HepG2 (cell line): ENCODE measurements around the gene DNAI2. TPM values are rescaled to one million over a fixed set of nuclear protein-coding genes. Genes with fewer than 3 reads are reported as not detected.

Source experiments
- ATAC-seq: fragments of 200-7000 bp; cut with Tn5 transposase; 3 replicates; pipeline ENCODE4 v1.9.1; 2020; ENCODE audit warnings: mild to moderate bottlenecking, moderate library complexity
- BruUV-seq: library from RNA; stranded (reverse); fragments of 400-500 nt; replicated peaks from 2 replicates; lab custom pipeline; 2021; lab: Mats Ljungman, UMichigan
- CTCF ChIA-PET: fragments of 300-600 bp; formaldehyde crosslinking; extraction: SDS; loops from one replicate; lab custom pipeline; 2021; ENCODE audit warnings: low total read pairs, inconsistent platforms, low intra/inter-chr PET ratio; lab: Yijun Ruan, JAX
- POLR2A ChIA-PET: fragments of 350-600 bp; sonication (Branson Sonifier 250); formaldehyde crosslinking; loops from one replicate; lab custom pipeline; 2020; ENCODE audit warnings: antibody characterized with exemption, inconsistent platforms; lab: Yijun Ruan, JAX
- DNase-seq: peaks from one replicate; pipeline ENCODE4 v3.0.0-alpha.2; 2015; ENCODE audit warnings: low spot score
- FAIRE-seq: peaks from 3 replicates; lab custom pipeline; 2011; peaks lifted over from hg19 to GRCh38; lab: Jason Lieb, UNC
- H2AFZ ChIP-seq: one replicate; pipeline ENCODE4 v1.6.1; 2011; ENCODE audit warnings: low read length, inconsistent platforms
- H3K27ac ChIP-seq: fragments of 300-600 bp; 3 replicates; pipeline ENCODE4 v1.8.0; 2011; ENCODE audit warnings: mixed run types, mild to moderate bottlenecking, mixed read lengths, low read length, inconsistent platforms; ENCODE audit not compliant: insufficient read depth; ENCODE audit errors: extremely low read length
- H3K27me3 ChIP-seq, 2 experiments: fragments of 200-600 bp in 1 of 2; 2 replicates in 1 of 2; 3 replicates in 1 of 2; pipeline versions ENCODE4 v1.6.0 to v1.8.0; 2011; ENCODE audit warnings: low read length in 2 of 2, mild to moderate bottlenecking in 2 of 2, moderate library complexity in 2 of 2, inconsistent platforms in 1 of 2; ENCODE audit not compliant: insufficient read depth in 2 of 2, control insufficient read depth in 1 of 2
- H3K36me3 ChIP-seq, 2 experiments: fragments of 200-600 bp in 1 of 2; replicated peaks in 1 of 2; 2 replicates in 1 of 2; 3 replicates in 1 of 2; pipeline versions ENCODE4 v1.5.1 to v1.8.0; 2011; ENCODE audit warnings: low read length in 2 of 2, inconsistent platforms in 1 of 2; ENCODE audit not compliant: insufficient read depth in 2 of 2, control insufficient read depth in 1 of 2
- H3K4me1 ChIP-seq: 2 replicates; pipeline ENCODE4 v1.5.1; 2012; ENCODE audit warnings: low read length, inconsistent platforms; ENCODE audit not compliant: insufficient read depth
- H3K4me2 ChIP-seq: 2 replicates; pipeline ENCODE4 v1.6.0; 2011; ENCODE audit warnings: low read depth, low read length, inconsistent platforms
- H3K4me3 ChIP-seq, 3 experiments: fragments of 200-600 bp in 1 of 3; sonication (generic), shearing (Covaris generic) in 1 of 3; replicated peaks in 1 of 3; 2 replicates each; pipeline ENCODE4 v1.5.1; 2011 to 2016; ENCODE audit warnings: low read length in 3 of 3, inconsistent platforms in 2 of 3, low read depth in 2 of 3, mild to moderate bottlenecking in 2 of 3, control low read depth in 1 of 3, mixed read lengths in 1 of 3; ENCODE audit not compliant: insufficient read depth in 1 of 3
- H3K79me2 ChIP-seq: one replicate; pipeline ENCODE4 v1.6.1; 2011; ENCODE audit warnings: low read length, inconsistent platforms; ENCODE audit not compliant: insufficient read depth
- H3K9ac ChIP-seq: 2 replicates; pipeline ENCODE4 v1.6.0; 2011; ENCODE audit warnings: mild to moderate bottlenecking, low read depth, low read length, inconsistent platforms; ENCODE audit not compliant: insufficient read depth
- H3K9me3 ChIP-seq: 2 replicates; pipeline ENCODE4 v1.5.1; 2012; ENCODE audit warnings: mild to moderate bottlenecking, low read length
- H4K20me1 ChIP-seq: 2 replicates; pipeline ENCODE4 v1.6.0; 2011; ENCODE audit warnings: inconsistent platforms, mild to moderate bottlenecking, low read length, moderate library complexity; ENCODE audit not compliant: insufficient read depth
- ATM ChIP-seq: fragments of 450-650 bp; IDR thresholded peaks from 2 replicates; pipeline ENCODE4 v1.7.1; 2017; ENCODE audit warnings: mild to moderate bottlenecking, borderline replicate concordance
- KDM4B ChIP-seq: sonication (generic); formaldehyde crosslinking; IDR thresholded peaks from 2 replicates; pipeline ENCODE4 v1.4.0; 2020; ENCODE audit warnings: missing genetic modification reagents
- NR2F1 ChIP-seq, 2 experiments: fragments of 450-650 bp in 1 of 2; formaldehyde crosslinking in 1 of 2; IDR thresholded peaks; 2 replicates each; pipeline versions ENCODE4 v1.5.0 to v1.6.1; 2016 to 2020; ENCODE audit warnings: mild to moderate bottlenecking in 1 of 2, missing compliant biosample characterization in 1 of 2, missing genetic modification reagents in 1 of 2, moderate library complexity in 1 of 2
- PHF21A ChIP-seq: sonication (generic); formaldehyde crosslinking; IDR thresholded peaks from 2 replicates; pipeline ENCODE4 v1.5.0; 2020; ENCODE audit warnings: mild to moderate bottlenecking, missing genetic modification reagents
- ZFP1 ChIP-seq: IDR thresholded peaks from 2 replicates; pipeline ENCODE4 v1.6.1; 2016
- ZNF20 ChIP-seq: sonication (generic); formaldehyde crosslinking; IDR thresholded peaks from 2 replicates; pipeline ENCODE4 v1.4.0; 2020; ENCODE audit warnings: mild to moderate bottlenecking, moderate library complexity, missing genetic modification reagents
- ZSCAN25 ChIP-seq: sonication (generic); formaldehyde crosslinking; IDR thresholded peaks from 2 replicates; pipeline ENCODE4 v1.8.0; 2022; ENCODE audit warnings: mild to moderate bottlenecking, missing genetic modification reagents
- WGBS: methylation state at CpG from one replicate; pipeline ENCODE4 v1.1.6; 2017; ENCODE audit warnings: low lambda C conversion rate; 5-methylcytosine and 5-hydroxymethylcytosine counted together
- in situ Hi-C: cut with HindIII; loops from 2 replicates; pipeline ENCODE4 v1.10.0; 2017; ENCODE audit warnings: low pct_unique_long_range_greater_than_20kb; ENCODE audit not compliant: extremely low pct_ligation_motif_present
- intact Hi-C: fragments of 100-400 bp; cut with micrococcal nuclease; formaldehyde crosslinking; loops from one replicate; pipeline ENCODE4 v1.10.0; 2022; ENCODE audit not compliant: unreplicated experiment
- polyA plus RNA-seq, 8 experiments: library from polyadenylated mRNA; depleted of rRNA in 3 of 8; stranded (reverse) in 7 of 8; unstranded in 1 of 8; fragments of >200 nt; fragmentation: Illumina TruSeq in 4 of 8; extraction: Trizol in 4 of 8; gene quantifications; 2 replicates each; pipeline versions ENCODE4 v1.2.1 to v1.2.3, GENCODE V29; 2011 to 2016; ENCODE audit warnings: low read depth in 4 of 8, missing spikeins in 1 of 8, mixed read lengths in 1 of 8; ENCODE audit not compliant: insufficient read depth in 1 of 8
- total RNA-seq, 5 experiments: library from RNA; depleted of rRNA; stranded (reverse); fragments of >200 nt; fragmentation: Illumina TruSeq; extraction: Trizol; gene quantifications; 2 replicates each; pipeline ENCODE4 v1.2.3, GENCODE V29; 2016; ENCODE audit warnings: low read depth in 1 of 5
- TF ChIP-seq, protein P1 (sequence below): sonication (generic); formaldehyde crosslinking; IDR thresholded peaks from 2 replicates; pipeline ENCODE4 v1.4.0; 2020; ENCODE audit warnings: missing genetic modification reagents
- TF ChIP-seq, protein P2 (sequence below): IDR thresholded peaks from 2 replicates; pipeline ENCODE4 v1.6.1; 2012; ENCODE audit warnings: low read length, improper control_type of control experiment
- TF ChIP-seq, protein P3 (sequence below): sonication (generic); formaldehyde crosslinking; IDR thresholded peaks from 2 replicates; pipeline ENCODE4 v1.4.0; 2020; ENCODE audit warnings: mild to moderate bottlenecking, missing genetic modification reagents
- TF ChIP-seq, protein P4 (sequence below): sonication (generic); formaldehyde crosslinking; IDR thresholded peaks from 2 replicates; pipeline ENCODE4 v1.9.0; 2021; ENCODE audit warnings: missing genetic modification reagents, mild to moderate bottlenecking, borderline replicate concordance

The DNAI2 gene
- total and polyA plus RNA-seq, 2 of the 13 experiments (the other 11 are each of a cell fraction or from before 2014, with no cell fraction given), result not detected

DNA sequence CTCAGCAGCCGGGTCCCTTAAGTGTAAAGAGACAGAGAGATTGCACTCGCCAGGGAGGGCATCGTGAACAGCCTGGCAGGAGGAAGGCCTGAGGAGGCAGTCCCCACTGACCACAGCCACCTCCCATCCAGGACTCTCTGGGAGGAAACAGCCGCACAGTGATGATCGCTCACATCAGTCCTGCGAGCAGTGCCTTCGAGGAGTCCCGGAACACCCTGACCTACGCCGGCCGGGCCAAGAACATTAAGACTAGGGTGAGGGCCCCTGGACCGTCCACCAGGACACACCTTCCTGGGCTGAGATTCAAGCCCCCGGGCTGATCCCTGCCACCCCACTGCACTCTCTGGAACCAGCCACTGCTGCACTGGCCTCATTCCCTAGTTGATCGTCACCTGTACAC lies 73.6 kb downstream of the DNAI2 start:
- Histone ChIP-seq H3K4me1 (no peaks in the 10 kb centered on the region), H3K27ac (no peak overlapping the region), H4K20me1 (no peaks in the 10 kb centered on the region; the same call in 1 of the 2 replicates), H3K4me2 (no peak overlapping the region), H3K27me3 (peaks cover 17 to 76% of the 10 kb centered on the region in 2 experiments), H3K9ac (no peak overlapping the region), H3K36me3 (no peaks in the 10 kb centered on the region), H2AFZ (no peak overlapping the region), H3K4me3 (no peak overlapping the region), H3K79me2 (no peaks in the 10 kb centered on the region), H3K9me3 (no peaks in the 10 kb centered on the region)
- in situ Hi-C loops (no loop called here), intact Hi-C loops (no loop called here)
- WGBS, result 38% methylated on average over 10 of the region's 14 CpGs
- ChIA-PET POLR2A (no interaction called here), CTCF (no interaction called here)
- FAIRE-seq (no peak), DNase-seq (no peak), ATAC-seq (no peak)
- no peak for TF ChIP-seq ZNF20 (CRISPR knock-in tag)
- TF ChIP-seq ZSCAN25 (CRISPR knock-in tag), result no peak
- TF ChIP-seq NR2F1 (CRISPR knock-in tag; IDR thresholded peaks at IDR 0.05), result no peak
- TF ChIP-seq ATM, result no peak
- no peak for TF ChIP-seq PHF21A
- TF ChIP-seq, protein P1, sequence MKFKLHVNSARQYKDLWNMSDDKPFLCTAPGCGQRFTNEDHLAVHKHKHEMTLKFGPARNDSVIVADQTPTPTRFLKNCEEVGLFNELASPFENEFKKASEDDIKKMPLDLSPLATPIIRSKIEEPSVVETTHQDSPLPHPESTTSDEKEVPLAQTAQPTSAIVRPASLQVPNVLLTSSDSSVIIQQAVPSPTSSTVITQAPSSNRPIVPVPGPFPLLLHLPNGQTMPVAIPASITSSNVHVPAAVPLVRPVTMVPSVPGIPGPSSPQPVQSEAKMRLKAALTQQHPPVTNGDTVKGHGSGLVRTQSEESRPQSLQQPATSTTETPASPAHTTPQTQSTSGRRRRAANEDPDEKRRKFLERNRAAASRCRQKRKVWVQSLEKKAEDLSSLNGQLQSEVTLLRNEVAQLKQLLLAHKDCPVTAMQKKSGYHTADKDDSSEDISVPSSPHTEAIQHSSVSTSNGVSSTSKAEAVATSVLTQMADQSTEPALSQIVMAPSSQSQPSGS (CRISPR knock-in tag), result no peak
- no peak for TF ChIP-seq ZFP1 (CRISPR knock-in tag)
- TF ChIP-seq, protein P2, sequence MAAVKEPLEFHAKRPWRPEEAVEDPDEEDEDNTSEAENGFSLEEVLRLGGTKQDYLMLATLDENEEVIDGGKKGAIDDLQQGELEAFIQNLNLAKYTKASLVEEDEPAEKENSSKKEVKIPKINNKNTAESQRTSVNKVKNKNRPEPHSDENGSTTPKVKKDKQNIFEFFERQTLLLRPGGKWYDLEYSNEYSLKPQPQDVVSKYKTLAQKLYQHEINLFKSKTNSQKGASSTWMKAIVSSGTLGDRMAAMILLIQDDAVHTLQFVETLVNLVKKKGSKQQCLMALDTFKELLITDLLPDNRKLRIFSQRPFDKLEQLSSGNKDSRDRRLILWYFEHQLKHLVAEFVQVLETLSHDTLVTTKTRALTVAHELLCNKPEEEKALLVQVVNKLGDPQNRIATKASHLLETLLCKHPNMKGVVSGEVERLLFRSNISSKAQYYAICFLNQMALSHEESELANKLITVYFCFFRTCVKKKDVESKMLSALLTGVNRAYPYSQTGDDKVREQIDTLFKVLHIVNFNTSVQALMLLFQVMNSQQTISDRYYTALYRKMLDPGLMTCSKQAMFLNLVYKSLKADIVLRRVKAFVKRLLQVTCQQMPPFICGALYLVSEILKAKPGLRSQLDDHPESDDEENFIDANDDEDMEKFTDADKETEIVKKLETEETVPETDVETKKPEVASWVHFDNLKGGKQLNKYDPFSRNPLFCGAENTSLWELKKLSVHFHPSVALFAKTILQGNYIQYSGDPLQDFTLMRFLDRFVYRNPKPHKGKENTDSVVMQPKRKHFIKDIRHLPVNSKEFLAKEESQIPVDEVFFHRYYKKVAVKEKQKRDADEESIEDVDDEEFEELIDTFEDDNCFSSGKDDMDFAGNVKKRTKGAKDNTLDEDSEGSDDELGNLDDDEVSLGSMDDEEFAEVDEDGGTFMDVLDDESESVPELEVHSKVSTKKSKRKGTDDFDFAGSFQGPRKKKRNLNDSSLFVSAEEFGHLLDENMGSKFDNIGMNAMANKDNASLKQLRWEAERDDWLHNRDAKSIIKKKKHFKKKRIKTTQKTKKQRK, result no peak
- TF ChIP-seq, protein P3, sequence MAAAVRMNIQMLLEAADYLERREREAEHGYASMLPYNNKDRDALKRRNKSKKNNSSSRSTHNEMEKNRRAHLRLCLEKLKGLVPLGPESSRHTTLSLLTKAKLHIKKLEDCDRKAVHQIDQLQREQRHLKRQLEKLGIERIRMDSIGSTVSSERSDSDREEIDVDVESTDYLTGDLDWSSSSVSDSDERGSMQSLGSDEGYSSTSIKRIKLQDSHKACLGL (CRISPR knock-in tag), result no peak
- TF ChIP-seq, protein P4, sequence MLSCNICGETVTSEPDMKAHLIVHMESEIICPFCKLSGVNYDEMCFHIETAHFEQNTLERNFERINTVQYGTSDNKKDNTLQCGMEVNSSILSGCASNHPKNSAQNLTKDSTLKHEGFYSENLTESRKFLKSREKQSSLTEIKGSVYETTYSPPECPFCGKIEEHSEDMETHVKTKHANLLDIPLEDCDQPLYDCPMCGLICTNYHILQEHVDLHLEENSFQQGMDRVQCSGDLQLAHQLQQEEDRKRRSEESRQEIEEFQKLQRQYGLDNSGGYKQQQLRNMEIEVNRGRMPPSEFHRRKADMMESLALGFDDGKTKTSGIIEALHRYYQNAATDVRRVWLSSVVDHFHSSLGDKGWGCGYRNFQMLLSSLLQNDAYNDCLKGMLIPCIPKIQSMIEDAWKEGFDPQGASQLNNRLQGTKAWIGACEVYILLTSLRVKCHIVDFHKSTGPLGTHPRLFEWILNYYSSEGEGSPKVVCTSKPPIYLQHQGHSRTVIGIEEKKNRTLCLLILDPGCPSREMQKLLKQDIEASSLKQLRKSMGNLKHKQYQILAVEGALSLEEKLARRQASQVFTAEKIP (CRISPR knock-in tag), result no peak
- no peak for TF ChIP-seq KDM4B (CRISPR knock-in tag)
- BruUV-seq, result no TSS peak
